Islet precursor cell (in vitro differentiated cells): ENCODE data around the gene COPRS.
A peak's percentile ranks its signal among the peaks of the same experiment; 100 is the strongest.

ENCODE experiments used
- DNase-seq: peaks from one replicate; pipeline ENCODE4 v3.0.0-alpha.2; 2018

The COPRS gene

DNA sequence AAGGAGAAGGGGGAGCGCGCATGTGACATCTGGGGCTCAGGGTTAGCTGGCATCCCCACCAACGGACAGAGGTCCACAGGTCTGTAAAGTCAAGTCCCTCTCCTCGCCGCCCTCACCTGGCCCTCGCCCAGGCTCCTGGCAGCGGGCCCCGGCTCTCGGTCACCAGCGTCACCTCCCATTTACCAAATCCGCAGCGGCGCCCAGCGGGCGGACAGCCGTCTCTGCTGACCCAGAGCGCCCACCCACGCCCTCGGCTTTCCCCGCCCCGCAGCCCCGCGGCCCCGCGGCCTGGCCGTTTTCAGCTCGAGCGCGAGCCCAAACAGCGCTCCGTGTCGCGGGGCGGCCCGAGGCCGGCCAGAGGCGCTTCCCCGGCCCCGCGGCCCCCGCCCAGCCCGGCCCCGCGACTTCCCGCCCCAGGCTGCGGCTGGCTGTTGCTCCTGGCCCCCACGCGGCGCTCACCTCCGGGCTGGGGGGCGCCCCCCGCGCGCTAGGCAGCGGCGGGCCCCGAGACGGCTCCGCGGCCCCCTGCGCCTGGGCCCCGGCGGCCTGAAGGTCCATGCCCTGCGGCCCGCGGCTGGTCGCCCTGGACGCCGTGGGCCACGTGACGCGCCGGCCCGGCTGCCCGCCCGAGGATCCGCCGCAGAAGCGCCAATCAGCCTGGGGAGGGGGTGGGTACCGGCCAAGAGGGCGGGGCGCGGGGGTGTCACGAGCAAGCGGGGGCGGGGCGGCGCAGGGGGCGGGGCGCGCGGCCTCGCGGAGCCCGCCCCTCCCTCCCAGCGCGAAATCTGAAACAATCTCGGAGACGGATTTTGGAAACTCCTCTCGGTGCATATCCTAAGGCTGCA is at the start of gene COPRS:
TSS of gene COPRS (minus strand) at position 603 of the 845 bp plus-strand sequence. CDS start at position 558, 45 bp downstream.
- DNase-seq = peak; percentile 97

- DNase-seq = no peak
These were observed 49.3 kb upstream of the COPRS start for GRCh38 chr17:31908386-31908785.

DNA sequence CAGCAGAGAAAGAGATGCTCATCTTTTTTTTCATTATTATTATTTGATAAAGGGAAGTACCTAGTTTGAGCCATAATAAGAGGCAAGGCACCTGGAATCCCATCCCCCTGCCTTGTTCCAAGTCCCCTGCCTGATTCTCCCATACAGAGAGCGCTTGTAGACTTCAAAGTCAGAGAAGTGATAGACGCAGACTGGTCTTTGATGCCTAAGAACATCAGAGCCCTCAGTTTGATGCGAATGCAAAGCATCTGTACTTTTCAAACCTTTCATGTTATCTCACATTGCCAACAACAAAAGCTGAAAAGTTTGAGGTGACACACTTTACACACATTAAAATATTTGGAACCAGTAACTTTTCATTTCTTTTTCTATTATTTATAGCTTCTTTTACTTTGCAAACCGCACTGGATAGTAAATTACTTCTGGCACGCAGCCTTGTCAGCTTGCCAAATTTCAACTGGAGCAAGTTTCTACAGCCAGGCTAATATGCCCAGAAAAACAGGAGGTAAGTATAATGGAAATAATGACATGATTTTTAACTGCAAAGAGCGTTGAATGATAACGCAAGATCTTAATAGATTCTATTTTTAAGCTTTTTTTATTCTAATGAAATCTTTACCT is 48.4 kb upstream of the COPRS start:
- no peak for DNase-seq

DNA sequence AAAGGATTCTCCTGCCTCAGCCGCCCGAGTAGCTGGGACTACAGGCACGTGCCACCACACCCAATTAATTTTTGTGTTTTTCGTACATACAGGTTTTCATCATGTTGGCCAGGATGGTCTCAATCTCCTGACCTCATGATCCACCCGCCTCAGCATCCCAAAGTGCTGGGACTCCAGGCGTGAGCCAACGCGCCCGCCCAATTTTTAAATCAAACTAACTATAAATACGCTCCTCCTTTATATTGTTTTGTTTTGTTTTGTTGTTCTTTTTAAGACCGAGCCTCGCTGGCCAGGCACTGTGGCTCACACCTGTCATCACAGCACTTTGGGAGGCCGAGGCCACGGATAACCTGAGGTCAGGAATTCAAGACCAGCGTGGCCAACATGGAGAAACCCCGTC is 44.4 kb upstream of the COPRS start:
- no peak for DNase-seq

DNA sequence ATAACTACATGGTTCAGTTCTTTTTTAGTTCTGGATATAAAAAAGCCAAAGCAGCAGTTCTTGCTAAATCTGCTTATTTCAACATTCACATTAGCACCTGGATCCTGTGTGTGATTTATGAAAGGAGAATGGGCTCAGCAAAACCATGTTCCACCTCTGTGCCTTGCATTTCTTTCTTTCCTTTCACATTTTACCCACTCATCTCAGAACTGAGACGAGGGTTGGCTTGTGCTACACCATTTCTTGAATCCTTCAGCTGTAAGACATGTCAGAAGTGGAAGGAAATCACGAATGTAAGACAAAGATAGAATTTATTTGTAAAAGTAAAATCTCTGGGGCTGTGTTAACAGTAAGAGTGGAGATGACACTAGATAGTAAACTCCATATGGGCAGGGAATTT is 43.6 kb upstream of the COPRS start:
- no peak for DNase-seq

DNA sequence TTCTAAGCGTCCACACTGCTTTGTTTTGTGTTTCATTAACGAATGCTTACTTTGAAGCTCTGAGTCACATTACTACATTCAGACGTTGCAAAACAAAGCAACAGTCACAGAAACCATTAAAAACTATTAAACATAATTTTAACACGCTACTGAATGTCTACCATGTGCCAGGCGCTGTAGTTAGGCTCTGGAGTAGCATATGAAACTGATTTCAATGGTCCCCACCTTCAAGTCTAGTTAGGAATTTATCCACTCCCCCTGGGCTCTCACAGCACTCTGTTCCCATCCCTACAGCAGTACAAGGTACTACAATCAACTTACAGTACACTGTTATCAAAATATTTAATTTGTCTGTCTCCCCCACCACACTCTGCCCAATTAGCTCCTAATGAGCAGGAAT is 41.8 kb upstream of the COPRS start:
- DNase-seq = no peak

- DNase-seq = no peak
These were observed 29.1 kb upstream of the COPRS start for GRCh38 chr17:31888124-31888523.

DNA sequence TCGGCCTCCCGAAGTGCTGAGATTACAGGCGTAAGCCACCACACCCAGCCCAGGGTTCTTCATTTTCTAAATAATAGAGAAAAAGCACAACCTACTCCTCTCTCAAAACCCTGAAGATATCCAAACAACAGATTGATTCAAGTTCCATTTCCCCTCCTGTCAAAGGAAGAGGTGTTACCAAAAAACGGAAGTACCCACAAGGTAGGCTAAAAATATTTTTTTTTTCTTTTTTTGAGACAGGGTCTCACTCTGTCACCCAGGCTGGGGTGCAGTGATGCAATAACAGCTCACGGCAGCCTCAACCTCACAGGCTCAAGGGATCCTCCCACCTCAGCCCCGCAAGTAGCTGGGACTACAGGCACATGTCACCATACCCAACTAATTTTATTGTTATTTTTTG is 23.5 kb upstream of the COPRS start:
- DNase-seq = no peak

- DNase-seq = no peak
These were observed 21.3 kb upstream of the COPRS start for GRCh38 chr17:31880311-31880710.

- DNase-seq = no peak
These were observed 19.6 kb upstream of the COPRS start for GRCh38 chr17:31878703-31879073.

DNA sequence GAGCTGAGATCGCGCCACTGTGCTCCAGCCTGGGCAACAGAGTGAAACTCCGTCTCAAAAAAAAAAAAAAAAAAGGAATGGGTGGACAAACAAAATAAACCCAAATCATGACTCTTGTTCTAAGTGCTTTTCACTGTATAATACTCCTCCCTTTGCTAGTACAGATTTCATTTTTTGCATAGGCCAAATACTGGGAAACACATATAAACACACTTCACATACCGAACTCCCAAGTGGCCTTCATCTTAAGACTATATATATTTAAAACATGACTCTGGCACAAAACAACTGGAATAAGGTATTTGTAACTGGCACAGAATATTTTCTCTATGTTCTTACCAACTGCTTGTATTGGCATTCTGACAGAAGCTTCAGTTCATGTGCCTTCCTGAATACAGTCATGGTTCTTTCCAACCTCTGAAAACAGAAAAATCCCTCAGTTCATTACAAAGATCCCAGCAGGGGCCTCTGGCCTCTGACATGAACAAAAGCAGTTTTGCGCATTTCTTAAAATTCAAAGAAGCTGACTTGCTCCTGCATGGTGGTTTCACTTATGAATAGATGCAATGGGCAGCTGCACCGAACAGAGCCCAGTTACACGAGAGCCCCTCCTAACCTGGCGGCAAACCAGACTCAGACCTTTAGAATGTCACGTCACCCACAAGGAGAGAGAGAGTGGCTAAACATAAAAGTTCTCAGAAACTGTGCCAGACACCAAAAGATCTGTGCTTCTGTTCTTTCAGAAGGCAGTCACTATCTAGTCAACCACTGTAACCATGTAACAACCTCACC is 19.1 kb upstream of the COPRS start:
- no peak for DNase-seq

GRCh38 chr17:31877341-31877740 is 18.3 kb upstream of the COPRS start:
- no peak for DNase-seq

GRCh38 chr17:31875081-31875480 is 16.0 kb upstream of the COPRS start:
- no peak for DNase-seq

DNA sequence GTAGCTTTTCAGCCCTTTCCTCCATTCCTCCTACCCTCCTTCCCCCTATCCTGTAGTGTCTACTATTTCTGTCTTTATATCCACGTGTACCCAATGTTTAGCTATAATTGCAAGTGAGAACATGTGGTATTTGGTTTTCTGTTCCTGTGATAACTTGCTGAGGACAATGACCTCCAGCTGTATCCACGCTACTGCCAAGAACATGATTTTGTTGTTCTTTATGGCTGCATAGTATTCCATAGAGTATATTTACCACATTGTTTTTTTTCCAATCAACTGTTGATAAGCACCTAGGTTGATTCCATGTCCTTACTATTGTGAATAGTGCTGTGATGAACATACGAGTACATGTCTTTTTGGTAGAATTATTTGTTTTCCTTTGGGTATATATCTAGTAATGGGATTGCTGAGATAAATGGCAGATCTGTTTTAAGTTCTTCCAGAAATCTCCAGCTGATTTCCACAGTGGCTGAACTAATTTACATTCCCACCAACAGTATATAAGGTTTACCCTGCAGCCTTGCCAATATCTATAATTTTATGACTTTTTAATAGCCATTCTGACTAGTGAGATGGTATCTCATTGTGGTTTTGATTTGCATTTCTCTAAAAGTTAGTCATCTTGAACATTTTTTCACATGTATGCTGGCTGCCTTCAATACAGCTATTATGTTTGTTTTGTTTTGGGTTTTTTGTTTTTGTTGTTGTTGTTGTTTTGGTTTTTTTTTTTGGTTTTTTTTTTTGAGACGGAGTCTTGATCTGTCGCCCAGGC is 10.9 kb upstream of the COPRS start:
- no peak for DNase-seq

DNA sequence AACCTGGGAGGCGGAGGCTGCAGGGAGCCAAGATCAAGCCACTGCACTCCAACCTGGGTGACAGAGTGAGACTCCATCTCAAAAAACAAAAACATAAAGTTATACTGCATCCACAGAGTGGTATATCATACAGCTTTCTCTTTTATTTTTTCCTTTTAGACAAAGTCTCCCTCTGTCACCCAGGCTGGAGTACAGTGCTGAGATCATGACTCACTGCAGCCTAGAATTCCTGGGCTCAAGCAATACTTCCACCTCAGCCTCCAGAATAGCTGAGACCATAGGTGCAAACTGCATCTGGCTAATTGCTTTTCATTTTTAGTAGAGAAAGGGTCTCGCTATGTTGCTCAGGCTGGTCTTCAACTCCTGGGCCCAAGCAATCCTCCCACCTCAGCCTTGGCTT is 10.0 kb upstream of the COPRS start:
- DNase-seq = no peak

DNA sequence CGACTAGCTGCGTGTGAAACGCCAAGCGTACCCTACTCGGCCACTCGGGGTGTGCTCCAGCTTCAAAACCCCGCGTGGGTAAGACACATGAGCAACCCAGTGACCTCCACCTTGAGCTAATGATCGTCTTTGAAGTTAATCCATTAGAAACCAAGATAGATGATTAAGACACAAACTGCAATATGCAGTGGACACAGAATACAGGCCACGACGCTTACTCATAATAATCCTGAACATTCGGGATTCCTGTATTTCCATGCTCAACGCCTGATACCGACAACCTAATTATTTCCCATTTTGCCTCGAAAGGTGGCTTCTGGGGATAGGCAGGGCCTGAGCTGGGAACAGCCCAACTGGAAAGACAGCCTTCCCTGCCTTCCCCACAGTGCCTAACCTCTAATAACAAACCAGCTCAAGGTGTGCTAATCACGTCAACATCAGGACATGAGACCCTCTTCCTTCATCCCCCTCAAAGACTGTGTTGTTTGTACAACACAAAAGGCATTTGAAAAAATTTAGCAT is 504 bp upstream of the COPRS start:
- peak; percentile 63 for DNase-seq

DNA sequence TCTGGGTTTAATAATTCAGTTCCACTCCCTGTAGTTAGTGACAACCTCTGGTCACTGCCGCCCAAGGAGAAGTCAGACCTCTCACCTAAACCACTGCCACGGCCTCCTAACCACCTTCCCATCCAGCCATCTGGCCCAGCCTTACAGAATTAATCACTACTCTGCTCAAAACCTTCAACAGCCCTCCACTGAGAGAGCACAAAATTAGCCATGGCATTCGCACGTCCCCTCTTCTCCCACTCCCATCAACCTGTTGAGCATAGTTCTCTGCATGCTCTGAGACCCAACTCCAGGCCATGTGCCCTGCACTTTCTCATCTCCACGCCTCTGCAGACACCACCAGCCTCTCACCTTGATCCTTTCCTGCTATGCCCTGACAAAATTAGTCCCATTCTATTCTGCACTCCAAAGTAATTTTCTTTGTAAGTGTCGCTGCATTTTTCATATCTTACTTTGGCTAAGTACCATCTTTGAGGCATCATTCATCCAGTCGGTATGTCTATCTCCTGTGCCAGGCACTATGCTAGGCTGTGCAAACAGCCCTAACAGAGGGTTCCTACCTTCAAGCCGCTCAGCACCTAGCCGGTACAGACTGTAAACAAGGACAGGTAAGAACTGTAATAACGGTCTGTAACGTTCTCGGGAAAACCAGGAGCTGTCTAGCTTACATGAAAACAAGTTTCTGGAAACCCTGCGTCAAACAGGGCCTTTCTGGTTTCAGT is 963 bp downstream of the COPRS start:
- DNase-seq = no peak

DNA sequence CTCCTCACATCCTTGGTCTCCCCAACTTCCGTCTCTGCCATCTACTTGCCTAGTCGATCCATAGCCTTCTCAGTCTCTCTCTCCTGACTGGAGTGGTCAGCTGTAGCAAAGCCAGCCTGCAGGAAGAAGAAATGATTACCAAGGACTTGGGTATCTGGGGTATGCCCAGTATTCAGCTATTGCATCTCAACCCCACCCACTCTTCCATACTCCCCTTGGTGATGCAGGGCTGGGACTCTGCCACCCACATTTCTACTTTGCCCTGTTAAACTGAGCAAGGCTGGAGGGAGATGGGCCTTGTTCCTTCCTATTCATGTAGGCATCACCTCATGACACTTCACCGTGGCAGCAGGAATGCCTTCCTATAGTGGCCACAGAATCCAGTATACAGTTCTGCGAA is 2.3 kb downstream of the COPRS start:
- no peak for DNase-seq

- DNase-seq = peak; percentile 2
These were observed 4.4 kb downstream of the COPRS start for GRCh38 chr17:31854672-31855071.

GRCh38 chr17:31853911-31854470 is 5.1 kb downstream of the COPRS start:
- DNase-seq = peak; percentile 33

GRCh38 chr17:31845291-31845690 is 13.8 kb downstream of the COPRS start:
- no peak for DNase-seq
